ENCODE measurements around the gene BPTF. TPM values are rescaled to one million over a fixed set of nuclear protein-coding genes. Genes with fewer than 3 reads are reported as not detected.
A peak's percentile ranks its signal among the peaks of the same experiment; 100 is the strongest.
"Not testable (repeated sequence)": the region's sequence is repeated elsewhere in the genome, so short reads cannot be mapped to it uniquely, and the experiment has no call there.

BPTF gene
- total RNA-seq, 1 donor from 2014 or later: 126 TPM

DNA sequence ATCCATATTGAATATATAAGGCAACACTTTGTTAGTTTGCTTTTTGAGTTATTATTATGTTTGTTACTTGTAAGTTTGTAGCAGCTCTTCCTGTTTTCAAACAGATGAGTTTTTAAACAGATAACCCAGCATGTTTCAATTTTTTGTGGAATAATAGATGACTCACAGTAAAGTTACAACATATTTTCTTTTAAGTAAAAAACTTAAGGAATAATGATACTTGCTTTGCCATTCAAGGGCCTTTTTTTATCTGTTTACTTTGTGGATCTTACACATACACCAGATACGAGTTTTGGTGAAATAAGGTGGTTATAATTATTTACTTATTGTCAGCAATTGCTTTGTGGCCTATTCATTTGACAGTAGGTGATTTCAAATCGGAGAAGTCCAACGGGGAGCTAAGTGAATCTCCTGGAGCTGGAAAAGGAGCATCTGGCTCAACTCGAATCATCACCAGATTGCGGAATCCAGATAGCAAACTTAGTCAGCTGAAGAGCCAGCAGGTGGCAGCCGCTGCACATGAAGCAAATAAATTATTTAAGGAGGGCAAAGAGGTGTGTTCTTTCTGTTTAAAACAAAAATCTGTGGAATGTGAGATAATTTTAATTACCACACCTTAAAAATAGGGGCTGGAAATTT lies 66.3 kb downstream of the BPTF start:
- DNase-seq (ENCODE audit: low spot score): no peak

DNA sequence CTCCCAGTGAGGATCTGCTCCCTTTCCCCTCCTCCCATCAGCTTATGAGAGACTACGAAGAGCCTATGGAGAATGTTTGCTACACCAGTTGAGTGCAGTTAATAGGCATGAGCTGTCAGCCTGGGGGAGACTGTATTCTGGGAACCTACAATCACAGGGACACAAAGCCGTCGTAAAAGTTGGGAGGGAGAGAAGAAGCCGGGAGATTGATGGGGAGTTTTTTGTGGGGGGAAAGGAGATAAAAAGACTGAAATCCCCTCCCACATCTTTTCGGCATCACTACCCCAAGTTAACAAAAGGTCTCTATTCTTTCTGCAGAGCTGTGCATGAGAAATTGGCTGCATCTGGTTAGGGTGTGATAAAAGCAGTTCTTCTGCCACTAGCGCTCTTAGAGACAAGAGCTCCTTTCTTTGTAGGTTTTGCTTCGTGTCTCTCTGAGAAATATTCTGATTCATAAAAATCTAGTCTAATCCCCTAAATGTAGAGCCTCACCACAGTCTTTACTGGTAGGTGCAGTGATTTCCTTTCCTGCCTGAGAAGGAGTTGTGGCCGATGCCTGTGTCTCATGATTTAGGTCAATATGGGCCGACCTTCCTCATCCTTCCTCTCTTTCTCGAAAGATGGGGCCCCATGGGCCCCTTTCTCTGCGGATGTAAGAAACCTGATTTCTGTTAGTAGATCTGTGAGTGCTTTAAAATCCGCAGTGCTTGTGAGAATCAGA lies 77.4 kb downstream of the BPTF start:
- no peak for DNase-seq (ENCODE audit: low spot score)

DNA sequence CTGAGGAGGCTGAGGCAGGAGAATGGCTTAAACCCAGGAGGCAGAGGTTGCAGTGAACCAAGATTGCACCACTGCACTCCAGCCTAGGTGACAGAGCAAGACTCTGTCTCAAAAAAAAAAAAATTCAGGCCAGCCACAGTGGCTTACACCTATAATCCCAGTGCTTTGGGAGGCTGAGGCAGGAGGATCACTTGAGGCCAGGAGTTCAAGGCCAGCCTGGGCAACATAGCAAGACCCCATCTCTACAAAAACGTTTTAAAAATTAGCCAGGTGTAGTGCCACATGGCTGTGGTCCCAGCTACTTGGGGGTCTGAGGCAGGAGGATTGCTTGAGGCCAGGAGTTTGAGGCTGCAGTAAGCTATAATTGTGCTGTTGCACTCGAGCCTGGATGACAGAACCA lies 80.0 kb downstream of the BPTF start:
- DNase-seq (ENCODE audit: low spot score): not testable (repeated sequence)

DNA sequence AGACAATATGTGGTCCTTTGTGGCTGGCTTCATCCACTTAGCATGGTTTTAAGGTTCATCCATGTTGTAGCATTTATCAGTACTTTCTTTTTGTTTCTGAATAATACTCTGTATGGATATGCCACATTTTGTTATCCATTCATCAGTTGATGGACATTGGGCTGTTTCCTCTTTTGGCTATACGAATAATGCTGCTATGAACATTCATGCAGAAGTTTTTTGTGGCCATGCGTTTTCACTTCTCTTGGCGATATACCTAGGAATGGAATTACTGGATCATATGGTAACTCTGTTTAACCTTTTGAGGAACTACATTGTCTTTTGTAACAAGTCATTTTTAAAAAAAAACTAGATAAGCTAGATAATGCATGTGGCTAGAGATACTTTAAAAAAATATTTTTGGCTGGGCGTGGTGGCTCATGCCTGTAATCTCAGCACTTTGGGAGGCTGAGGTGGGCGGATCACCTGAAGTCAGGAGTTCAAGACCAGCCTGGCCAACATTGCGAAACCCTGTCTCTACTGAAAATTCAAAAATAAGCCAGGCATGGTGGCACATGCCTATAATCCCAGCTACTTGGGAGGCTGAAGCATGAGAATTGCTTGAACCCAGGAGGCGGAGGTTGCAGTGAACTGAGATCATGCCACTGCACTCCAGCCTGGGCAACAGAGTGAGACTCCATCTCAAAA lies 85.0 kb downstream of the BPTF start:
- DNase-seq (ENCODE audit: low spot score): not testable (repeated sequence)

GRCh38 chr17:67911059-67911782 lies 85.9 kb downstream of the BPTF start:
- DNase-seq (ENCODE audit: low spot score): no peak

DNA sequence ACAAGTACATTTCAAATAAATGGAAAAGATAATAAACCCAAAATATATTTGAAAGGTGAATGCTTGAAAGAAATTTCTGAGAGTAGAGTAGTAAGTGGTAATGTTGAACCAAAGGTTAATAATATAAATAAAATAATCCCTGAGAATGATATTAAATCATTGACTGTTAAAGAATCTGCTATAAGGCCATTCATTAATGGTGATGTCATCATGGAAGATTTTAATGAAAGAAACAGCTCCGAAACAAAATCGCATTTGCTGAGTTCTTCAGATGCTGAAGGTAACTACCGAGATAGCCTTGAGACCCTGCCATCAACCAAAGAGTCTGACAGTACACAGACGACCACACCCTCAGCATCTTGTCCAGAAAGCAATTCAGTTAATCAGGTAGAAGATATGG lies 86.8 kb downstream of the BPTF start:
- no peak for DNase-seq (ENCODE audit: low spot score)

DNA sequence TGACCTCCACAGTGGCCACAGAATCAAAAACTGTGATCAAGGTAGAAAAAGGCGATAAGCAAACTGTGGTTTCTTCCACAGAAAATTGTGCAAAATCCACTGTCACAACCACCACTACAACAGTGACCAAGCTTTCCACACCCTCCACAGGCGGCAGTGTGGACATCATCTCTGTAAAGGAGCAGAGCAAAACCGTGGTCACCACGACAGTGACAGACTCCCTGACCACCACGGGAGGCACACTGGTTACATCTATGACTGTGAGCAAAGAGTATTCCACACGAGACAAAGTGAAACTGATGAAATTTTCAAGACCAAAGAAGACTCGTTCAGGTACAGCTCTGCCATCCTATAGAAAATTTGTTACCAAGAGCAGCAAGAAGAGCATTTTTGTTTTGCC lies 87.4 kb downstream of the BPTF start:
- DNase-seq (ENCODE audit: low spot score): no peak

DNA sequence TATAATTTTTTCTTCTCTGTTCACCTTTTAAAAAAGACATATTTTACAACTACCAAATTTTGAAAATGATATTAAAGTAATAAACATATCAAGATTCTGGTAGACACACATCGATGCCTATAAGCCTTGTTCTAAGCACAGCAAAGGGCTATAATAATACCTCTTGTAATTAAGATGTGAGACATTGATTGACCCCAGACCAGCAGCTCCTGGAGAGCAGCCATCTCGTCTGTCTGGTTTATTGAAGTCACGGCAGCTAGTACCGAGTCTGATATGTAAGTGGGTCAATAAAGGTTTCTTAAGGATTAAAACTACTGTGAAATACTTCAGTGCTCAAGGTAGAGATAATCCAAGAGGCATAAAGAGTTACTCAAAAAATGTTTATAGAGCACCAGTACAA lies 94.9 kb downstream of the BPTF start:
- no peak for DNase-seq (ENCODE audit: low spot score)

DNA sequence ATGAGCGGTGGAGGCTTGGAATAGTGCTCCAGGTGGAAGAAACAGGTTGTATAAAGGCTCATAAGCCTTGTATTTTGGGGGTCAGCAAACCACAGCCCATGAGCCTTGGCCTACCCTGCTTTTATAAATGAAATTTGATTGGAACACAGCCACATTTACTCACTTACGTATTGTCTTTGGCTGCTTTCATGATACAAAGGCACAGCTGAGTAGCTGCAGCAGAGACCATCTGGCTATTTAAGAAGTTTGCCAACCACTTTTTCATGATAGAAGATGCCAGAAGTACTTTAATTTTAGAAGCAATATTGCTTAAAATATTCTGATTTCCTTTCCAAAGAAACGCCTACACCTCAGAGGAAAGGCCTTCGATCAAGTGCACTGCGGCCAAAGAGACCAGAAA lies 97.2 kb downstream of the BPTF start:
- DNase-seq (ENCODE audit: low spot score): no peak

GRCh38 chr17:67928842-67929241 lies 103.5 kb downstream of the BPTF start:
- not testable (repeated sequence) for DNase-seq (ENCODE audit: low spot score)

DNA sequence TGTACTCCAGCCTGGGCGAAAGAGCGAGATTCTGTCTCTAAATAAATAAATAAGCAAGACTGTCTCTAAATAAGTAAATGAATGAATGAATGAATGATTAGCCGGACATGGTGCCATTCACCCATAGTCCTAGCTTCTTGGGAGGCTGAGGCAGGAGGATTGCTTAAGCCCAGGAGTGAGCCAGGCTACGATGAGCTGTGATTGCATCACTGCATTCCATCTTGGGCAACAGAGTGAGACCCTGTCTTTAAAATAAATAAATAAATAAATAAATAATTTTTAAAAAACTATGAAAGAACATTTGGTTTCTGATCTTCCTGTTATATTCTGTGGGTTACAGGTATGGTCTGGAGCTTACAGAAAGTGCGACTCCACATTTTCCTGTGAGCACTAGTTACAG lies 105.9 kb downstream of the BPTF start:
- no peak for DNase-seq (ENCODE audit: low spot score)

GRCh38 chr17:67942810-67943209 lies 117.5 kb downstream of the BPTF start:
- peak; percentile 4 for DNase-seq (ENCODE audit: low spot score)

GRCh38 chr17:67944035-67944434 lies 118.7 kb downstream of the BPTF start:
- DNase-seq (ENCODE audit: low spot score): no peak

DNA sequence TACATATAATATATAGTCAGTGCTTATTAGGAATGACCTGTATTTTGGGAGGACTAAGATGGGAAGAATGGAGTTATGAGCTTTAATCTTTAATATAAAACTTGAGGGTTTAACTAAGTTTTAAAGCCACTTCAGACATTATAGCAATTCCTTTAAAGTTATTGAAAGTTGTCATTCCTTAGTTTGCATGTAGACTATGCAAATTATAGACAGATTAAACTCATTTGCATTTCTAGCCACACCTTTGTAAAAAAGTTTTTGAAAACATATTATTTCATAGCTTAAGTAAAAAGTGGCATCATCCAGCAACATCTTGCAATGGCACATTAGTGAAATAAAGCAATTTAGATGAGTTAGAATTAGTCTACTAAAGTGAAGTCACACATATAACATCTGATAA lies 121.2 kb downstream of the BPTF start:
- DNase-seq (ENCODE audit: low spot score): no peak

DNA sequence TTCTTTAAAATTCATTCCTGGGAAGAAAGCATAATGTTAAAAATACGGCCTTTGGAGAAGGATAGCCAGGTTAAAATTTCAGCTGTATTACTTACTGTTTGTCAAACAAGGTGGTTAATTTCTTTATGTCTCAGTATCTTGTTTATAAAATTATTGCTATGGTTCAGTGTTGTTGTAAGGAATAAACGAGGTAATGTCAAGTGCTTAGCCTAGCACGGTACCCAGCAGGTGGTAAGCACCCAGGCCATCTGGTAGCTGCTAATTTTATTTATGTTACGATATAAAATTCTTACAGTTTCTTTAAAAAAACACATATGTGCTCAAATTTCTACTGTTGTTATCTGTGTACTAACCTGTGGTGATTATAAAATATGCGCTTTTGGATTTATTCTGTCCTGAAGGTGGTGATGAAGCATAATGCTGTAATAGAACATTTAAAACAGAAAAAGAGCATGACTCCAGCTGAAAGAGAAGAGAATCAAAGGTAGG lies 122.1 kb downstream of the BPTF start:
- no peak for DNase-seq (ENCODE audit: low spot score)

- DNase-seq (ENCODE audit: low spot score): no peak
Observed at GRCh38 chr17:67950945-67951344, 125.6 kb downstream of the BPTF start.

- DNase-seq (ENCODE audit: low spot score): no peak
Observed at GRCh38 chr17:67959510-67959909, 134.2 kb downstream of the BPTF start.

DNA sequence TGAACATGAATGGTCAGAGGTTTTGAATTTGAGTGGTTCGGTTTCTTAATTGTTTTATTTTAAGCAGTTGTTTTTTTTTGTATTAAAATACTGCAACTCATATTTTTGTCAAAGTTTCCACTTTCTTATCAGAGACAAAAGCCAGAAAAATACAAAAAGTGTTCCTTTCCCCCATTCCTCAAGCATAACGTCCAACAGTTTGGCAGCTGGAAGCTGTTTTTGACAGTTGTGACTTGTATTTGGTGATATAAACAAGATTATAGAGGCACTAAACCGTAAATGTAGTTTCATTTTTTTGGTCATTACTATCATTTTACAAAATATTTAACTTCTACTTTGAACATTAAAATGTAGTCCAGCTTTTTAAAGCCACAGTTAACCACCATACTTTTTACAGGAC lies 135.0 kb downstream of the BPTF start:
- not testable (repeated sequence) for DNase-seq (ENCODE audit: low spot score)

DNA sequence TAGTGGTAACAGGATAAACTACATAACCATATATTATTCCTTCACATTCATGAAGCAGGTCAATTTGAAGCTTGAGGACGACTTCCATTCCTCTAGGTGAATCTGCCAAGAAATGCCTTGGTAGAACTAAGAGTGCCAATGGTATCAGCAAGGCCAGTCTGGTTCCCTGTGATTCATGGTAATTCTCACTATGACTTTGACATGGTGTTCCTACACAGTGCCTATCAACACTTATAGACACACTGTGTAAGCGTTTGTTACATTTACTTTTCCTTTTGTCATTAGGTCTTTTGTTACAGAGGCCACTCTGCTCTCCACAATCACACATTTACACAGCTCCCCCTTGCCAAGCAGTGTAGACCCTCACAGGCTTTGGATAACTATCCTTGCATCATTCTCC lies 136.9 kb downstream of the BPTF start:
- not testable (repeated sequence) for DNase-seq (ENCODE audit: low spot score)

DNA sequence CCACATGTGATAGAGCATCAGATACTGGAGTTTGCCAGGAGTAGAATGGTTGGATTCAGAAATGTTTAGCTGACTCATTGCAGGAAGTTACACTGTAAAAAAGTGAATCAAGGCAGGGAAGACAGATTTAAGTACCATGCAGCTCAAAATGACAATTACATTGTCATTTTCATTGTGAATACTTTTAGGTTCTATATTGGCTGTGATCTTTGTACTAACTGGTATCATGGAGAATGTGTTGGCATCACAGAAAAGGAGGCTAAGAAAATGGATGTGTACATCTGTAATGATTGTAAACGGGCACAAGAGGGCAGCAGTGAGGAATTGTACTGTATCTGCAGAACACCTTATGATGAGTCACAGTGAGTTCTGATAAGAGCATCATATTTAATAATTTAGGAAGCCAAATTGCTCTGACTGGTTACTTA lies 137.9 kb downstream of the BPTF start:
- DNase-seq (ENCODE audit: low spot score): peak; percentile 73

DNA sequence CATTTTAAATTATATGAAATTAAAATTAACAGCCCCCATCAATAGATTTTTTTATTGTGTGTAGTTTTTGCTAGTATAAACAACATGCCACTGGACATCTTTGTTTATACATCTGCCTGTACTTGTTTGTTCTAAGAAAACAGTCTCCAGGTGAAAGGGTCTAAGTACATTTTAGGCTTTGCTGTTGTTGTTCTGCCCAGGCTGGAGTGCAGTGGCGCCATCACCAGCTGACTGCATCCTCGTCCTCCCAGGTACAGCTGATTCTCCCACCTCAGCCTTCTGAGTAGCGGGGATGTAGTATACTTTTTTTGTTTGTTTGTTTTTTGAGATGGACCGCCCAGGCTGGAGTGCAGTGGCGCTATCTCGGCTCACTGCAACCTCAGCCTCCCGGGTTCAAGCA lies 145.5 kb downstream of the BPTF start:
- DNase-seq (ENCODE audit: low spot score): no peak

DNA sequence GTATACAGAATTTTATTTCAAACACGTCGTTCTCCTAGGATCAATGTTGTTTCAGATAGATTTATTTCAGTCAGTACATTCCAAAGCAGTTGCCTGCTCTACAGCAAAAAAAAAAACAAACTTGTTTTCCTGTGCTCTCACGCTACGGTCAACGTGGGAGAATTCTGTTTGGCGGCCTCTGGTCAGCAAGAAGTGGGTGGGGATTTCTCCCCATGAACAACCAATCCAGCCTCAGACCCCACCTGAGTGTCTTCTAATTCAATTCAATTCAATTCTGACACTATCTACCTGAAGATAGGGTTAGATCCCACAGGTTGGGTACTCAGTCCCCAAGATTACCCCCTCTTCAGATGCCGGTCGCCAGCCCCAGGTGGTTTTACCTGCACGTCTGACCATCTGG lies 148.9 kb downstream of the BPTF start:
- DNase-seq (ENCODE audit: low spot score): no peak
